ENCODE measurements around the gene FIGN. TPM values are rescaled to one million over a fixed set of nuclear protein-coding genes. Genes with fewer than 3 reads are reported as not detected.

Gene FIGN
- total RNA-seq = 1.0 TPM

- H3K4me1 ChIP-seq (ENCODE audit: control insufficient read depth in 3 of 3, insufficient read depth in 3 of 3, low read length in 3 of 3) = peaks cover 0 to 4% (median 0%) of the 10 kb centered on the region in 3 donors
- peak within 1 kb of the TSS; percentile 83 to 90 (median 86) for H3K9ac ChIP-seq (ENCODE audit: low read depth in 1 of 3, low read length in 3 of 3)
- no peaks in the 10 kb centered on the region for H3K36me3 ChIP-seq (ENCODE audit: control insufficient read depth in 3 of 3, insufficient read depth in 3 of 3, low read length in 3 of 3)
- H3K4me3 ChIP-seq (ENCODE audit: low read length in 3 of 3) = peak within 1 kb of the TSS; percentile 84 to 93 (median 88)
- H3K27ac ChIP-seq (ENCODE audit: low read depth, low read length) = peak within 1 kb of the TSS; percentile 93
- H3K27me3 ChIP-seq (ENCODE audit: control insufficient read depth in 3 of 3, insufficient read depth in 3 of 3, low read length in 3 of 3) = no peaks in the 10 kb centered on the region
- H3K9me3 ChIP-seq (ENCODE audit: control insufficient read depth in 3 of 3, low read length in 3 of 3) = no peaks in the 10 kb centered on the region
Measured at GRCh38 chr2:163735685-163736432, at the start of gene FIGN. Gene FIGN (minus strand): TSS chr2:163736008. CDS start chr2:163734927, 1,081 bp downstream.

GRCh38 chr2:163785162-163785561 is 49.4 kb upstream of the FIGN start:
- H3K27ac ChIP-seq (ENCODE audit: low read depth, low read length) = no peak overlapping the region
- no peaks in the 10 kb centered on the region for H3K9me3 ChIP-seq (ENCODE audit: control insufficient read depth in 3 of 3, low read length in 3 of 3)
- H3K27me3 ChIP-seq (ENCODE audit: control insufficient read depth in 3 of 3, insufficient read depth in 3 of 3, low read length in 3 of 3) = no peaks in the 10 kb centered on the region
- no peaks in the 10 kb centered on the region for H3K4me1 ChIP-seq (ENCODE audit: control insufficient read depth in 3 of 3, insufficient read depth in 3 of 3, low read length in 3 of 3)
- no peaks in the 10 kb centered on the region for H3K36me3 ChIP-seq (ENCODE audit: control insufficient read depth in 3 of 3, insufficient read depth in 3 of 3, low read length in 3 of 3)
- no peak overlapping the region for H3K4me3 ChIP-seq (ENCODE audit: low read length in 3 of 3)
- no peak overlapping the region for H3K9ac ChIP-seq (ENCODE audit: low read depth in 1 of 3, low read length in 3 of 3)

- H3K9ac ChIP-seq (ENCODE audit: low read depth in 1 of 3, low read length in 3 of 3) = no peak overlapping the region
- H3K4me3 ChIP-seq (ENCODE audit: low read length in 3 of 3) = no peak overlapping the region
- H3K27ac ChIP-seq (ENCODE audit: low read depth, low read length) = no peak overlapping the region
- H3K4me1 ChIP-seq (ENCODE audit: control insufficient read depth in 3 of 3, insufficient read depth in 3 of 3, low read length in 3 of 3) = no peaks in the 10 kb centered on the region
- H3K9me3 ChIP-seq (ENCODE audit: control insufficient read depth in 3 of 3, low read length in 3 of 3) = no peaks in the 10 kb centered on the region
- no peaks in the 10 kb centered on the region for H3K27me3 ChIP-seq (ENCODE audit: control insufficient read depth in 3 of 3, insufficient read depth in 3 of 3, low read length in 3 of 3)
- no peaks in the 10 kb centered on the region for H3K36me3 ChIP-seq (ENCODE audit: control insufficient read depth in 3 of 3, insufficient read depth in 3 of 3, low read length in 3 of 3)
Measured at GRCh38 chr2:163779970-163780597, 44.3 kb upstream of the FIGN start.

- Histone ChIP-seq H3K4me1 (ENCODE audit: control insufficient read depth in 3 of 3, insufficient read depth in 3 of 3, low read length in 3 of 3) (no peaks in the 10 kb centered on the region), H3K4me3 (ENCODE audit: low read length in 3 of 3) (no peak overlapping the region), H3K36me3 (ENCODE audit: control insufficient read depth in 3 of 3, insufficient read depth in 3 of 3, low read length in 3 of 3) (no peaks in the 10 kb centered on the region), H3K27me3 (ENCODE audit: control insufficient read depth in 3 of 3, insufficient read depth in 3 of 3, low read length in 3 of 3) (no peaks in the 10 kb centered on the region), H3K27ac (ENCODE audit: low read depth, low read length) (no peak overlapping the region), H3K9ac (ENCODE audit: low read depth in 1 of 3, low read length in 3 of 3) (no peak overlapping the region), H3K9me3 (ENCODE audit: control insufficient read depth in 3 of 3, low read length in 3 of 3) (no peaks in the 10 kb centered on the region)
Measured at GRCh38 chr2:163778045-163778781, 42.4 kb upstream of the FIGN start.

GRCh38 chr2:163775304-163775703 is 39.5 kb upstream of the FIGN start:
- H3K27ac ChIP-seq (ENCODE audit: low read depth, low read length) = no peak overlapping the region

GRCh38 chr2:163774862-163775261 is 39.1 kb upstream of the FIGN start:
- H3K4me1 ChIP-seq (ENCODE audit: control insufficient read depth in 3 of 3, insufficient read depth in 3 of 3, low read length in 3 of 3) = no peaks in the 10 kb centered on the region
- no peaks in the 10 kb centered on the region for H3K36me3 ChIP-seq (ENCODE audit: control insufficient read depth in 3 of 3, insufficient read depth in 3 of 3, low read length in 3 of 3)
- H3K4me3 ChIP-seq (ENCODE audit: low read length in 3 of 3) = no peak overlapping the region
- H3K9me3 ChIP-seq (ENCODE audit: control insufficient read depth in 3 of 3, low read length in 3 of 3) = no peaks in the 10 kb centered on the region
- no peak overlapping the region for H3K9ac ChIP-seq (ENCODE audit: low read depth in 1 of 3, low read length in 3 of 3)
- H3K27ac ChIP-seq (ENCODE audit: low read depth, low read length) = no peak overlapping the region
- H3K27me3 ChIP-seq (ENCODE audit: control insufficient read depth in 3 of 3, insufficient read depth in 3 of 3, low read length in 3 of 3) = no peaks in the 10 kb centered on the region

More at GRCh38 chr2:163775304-163775703, 39.5 kb upstream of the FIGN start:
- H3K9me3 ChIP-seq (ENCODE audit: control insufficient read depth in 3 of 3, low read length in 3 of 3) = no peaks in the 10 kb centered on the region
- no peaks in the 10 kb centered on the region for H3K27me3 ChIP-seq (ENCODE audit: control insufficient read depth in 3 of 3, insufficient read depth in 3 of 3, low read length in 3 of 3)
- H3K4me3 ChIP-seq (ENCODE audit: low read length in 3 of 3) = no peak overlapping the region
- no peak overlapping the region for H3K9ac ChIP-seq (ENCODE audit: low read depth in 1 of 3, low read length in 3 of 3)
- H3K36me3 ChIP-seq (ENCODE audit: control insufficient read depth in 3 of 3, insufficient read depth in 3 of 3, low read length in 3 of 3) = no peaks in the 10 kb centered on the region
- no peaks in the 10 kb centered on the region for H3K4me1 ChIP-seq (ENCODE audit: control insufficient read depth in 3 of 3, insufficient read depth in 3 of 3, low read length in 3 of 3)

- H3K9me3 ChIP-seq (ENCODE audit: control insufficient read depth in 3 of 3, low read length in 3 of 3) = no peaks in the 10 kb centered on the region
- no peak overlapping the region for H3K27ac ChIP-seq (ENCODE audit: low read depth, low read length)
- H3K9ac ChIP-seq (ENCODE audit: low read depth in 1 of 3, low read length in 3 of 3) = no peak overlapping the region
- no peaks in the 10 kb centered on the region for H3K36me3 ChIP-seq (ENCODE audit: control insufficient read depth in 3 of 3, insufficient read depth in 3 of 3, low read length in 3 of 3)
- H3K4me1 ChIP-seq (ENCODE audit: control insufficient read depth in 3 of 3, insufficient read depth in 3 of 3, low read length in 3 of 3) = no peaks in the 10 kb centered on the region
- no peaks in the 10 kb centered on the region for H3K27me3 ChIP-seq (ENCODE audit: control insufficient read depth in 3 of 3, insufficient read depth in 3 of 3, low read length in 3 of 3)
- no peak overlapping the region for H3K4me3 ChIP-seq (ENCODE audit: low read length in 3 of 3)
Measured at GRCh38 chr2:163773276-163773675, 37.5 kb upstream of the FIGN start.

GRCh38 chr2:163771596-163771995 is 35.8 kb upstream of the FIGN start:
- no peak overlapping the region for H3K27ac ChIP-seq (ENCODE audit: low read depth, low read length)
- no peak overlapping the region for H3K9ac ChIP-seq (ENCODE audit: low read depth in 1 of 3, low read length in 3 of 3)

GRCh38 chr2:163768881-163769695 is 33.3 kb upstream of the FIGN start:
- Histone ChIP-seq H3K4me3 (ENCODE audit: low read length in 3 of 3) (no peak overlapping the region), H3K27me3 (ENCODE audit: control insufficient read depth in 3 of 3, insufficient read depth in 3 of 3, low read length in 3 of 3) (no peaks in the 10 kb centered on the region), H3K9me3 (ENCODE audit: control insufficient read depth in 3 of 3, low read length in 3 of 3) (no peaks in the 10 kb centered on the region), H3K9ac (ENCODE audit: low read depth in 1 of 3, low read length in 3 of 3) (no peak overlapping the region), H3K36me3 (ENCODE audit: control insufficient read depth in 3 of 3, insufficient read depth in 3 of 3, low read length in 3 of 3) (no peaks in the 10 kb centered on the region), H3K4me1 (ENCODE audit: control insufficient read depth in 3 of 3, insufficient read depth in 3 of 3, low read length in 3 of 3) (no peaks in the 10 kb centered on the region), H3K27ac (ENCODE audit: low read depth, low read length) (no peak overlapping the region)

More at GRCh38 chr2:163771596-163771995, 35.8 kb upstream of the FIGN start:
- Histone ChIP-seq H3K4me3 (ENCODE audit: low read length in 3 of 3) (no peak overlapping the region), H3K27me3 (ENCODE audit: control insufficient read depth in 3 of 3, insufficient read depth in 3 of 3, low read length in 3 of 3) (no peaks in the 10 kb centered on the region), H3K4me1 (ENCODE audit: control insufficient read depth in 3 of 3, insufficient read depth in 3 of 3, low read length in 3 of 3) (no peaks in the 10 kb centered on the region), H3K36me3 (ENCODE audit: control insufficient read depth in 3 of 3, insufficient read depth in 3 of 3, low read length in 3 of 3) (no peaks in the 10 kb centered on the region), H3K9me3 (ENCODE audit: control insufficient read depth in 3 of 3, low read length in 3 of 3) (no peaks in the 10 kb centered on the region)
